IPS-15b (cell line): Measurements from ENCODE around the gene RNASEH2A.
"Not testable (repeated sequence)": the region's sequence is repeated elsewhere in the genome, so short reads cannot be mapped to it uniquely, and the experiment has no call there.

ENCODE experiments used
- H3K27me3 ChIP-seq: one replicate; pipeline ENCODE4 v1.6.1; 2013; ENCODE audit warnings: low read length; ENCODE audit not compliant: control insufficient read depth, insufficient read depth
- H3K36me3 ChIP-seq: one replicate; pipeline ENCODE4 v1.6.1; 2013; ENCODE audit warnings: low read length; ENCODE audit not compliant: control insufficient read depth, insufficient read depth
- H3K4me1 ChIP-seq: one replicate; pipeline ENCODE4 v1.6.1; 2013; ENCODE audit warnings: mild to moderate bottlenecking, low read length; ENCODE audit not compliant: control insufficient read depth, insufficient read depth
- H3K4me3 ChIP-seq: one replicate; pipeline ENCODE4 v1.5.1; 2013; ENCODE audit warnings: low read depth, low read length
- H3K9ac ChIP-seq: one replicate; pipeline ENCODE4 v1.6.1; 2013; ENCODE audit warnings: low read depth, mild to moderate bottlenecking, low read length
- H3K9me3 ChIP-seq: one replicate; pipeline ENCODE4 v1.6.1; 2013; ENCODE audit warnings: mild to moderate bottlenecking, low read length; ENCODE audit not compliant: control insufficient read depth, insufficient read depth

The RNASEH2A gene

GRCh38 chr19:12791345-12792050 lies 14.9 kb upstream of the RNASEH2A start, which contains the start of gene JUNB:
Gene JUNB, plus strand, starts transcription at chr19:12791486. Its CDS starts 286 bp downstream, at chr19:12791772.
- Histone ChIP-seq H3K27me3 (peaks cover 3% of the 10 kb centered on the region), H3K4me3 (peak within 1 kb of the TSS; percentile 87), H3K9ac (peak within 1 kb of the TSS; percentile 70), H3K9me3 (no peaks in the 10 kb centered on the region), H3K36me3 (no peaks in the 10 kb centered on the region), H3K4me1 (peaks cover 22% of the 10 kb centered on the region)

- Histone ChIP-seq H3K9me3 (no peaks in the 10 kb centered on the region), H3K4me1 (peaks cover 22% of the 10 kb centered on the region), H3K4me3 (peak overlapping the region; percentile 87), H3K27me3 (peaks cover 3% of the 10 kb centered on the region), H3K9ac (peak overlapping the region; percentile 70), H3K36me3 (no peaks in the 10 kb centered on the region)
Measured at GRCh38 chr19:12792051-12792852, 14.1 kb upstream of the RNASEH2A start.

GRCh38 chr19:12792853-12793289 lies 13.5 kb upstream of the RNASEH2A start:
- peaks cover 3% of the 10 kb centered on the region for H3K27me3 ChIP-seq
- H3K36me3 ChIP-seq: no peaks in the 10 kb centered on the region
- H3K4me1 ChIP-seq: peaks cover 22% of the 10 kb centered on the region
- H3K9me3 ChIP-seq: no peaks in the 10 kb centered on the region
- H3K9ac ChIP-seq: peak overlapping the region; percentile 37
- H3K4me3 ChIP-seq: peak overlapping the region; percentile 87

- Histone ChIP-seq H3K36me3 (no peaks in the 10 kb centered on the region), H3K27me3 (peaks cover 3% of the 10 kb centered on the region), H3K4me3 (peak overlapping the region; percentile 87), H3K9me3 (no peaks in the 10 kb centered on the region), H3K4me1 (peaks cover 16% of the 10 kb centered on the region), H3K9ac (no peak overlapping the region)
Measured at GRCh38 chr19:12793290-12794195, 12.8 kb upstream of the RNASEH2A start.

GRCh38 chr19:12794196-12794941 lies 12.0 kb upstream of the RNASEH2A start:
- Histone ChIP-seq H3K9ac (no peak overlapping the region), H3K27me3 (peaks cover 3% of the 10 kb centered on the region), H3K9me3 (no peaks in the 10 kb centered on the region), H3K36me3 (peaks cover 2% of the 10 kb centered on the region), H3K4me3 (peak overlapping the region; percentile 49), H3K4me1 (peaks cover 16% of the 10 kb centered on the region)

- peaks cover 16% of the 10 kb centered on the region for H3K4me1 ChIP-seq
- H3K9ac ChIP-seq: no peak overlapping the region
- peaks cover 8% of the 10 kb centered on the region for H3K36me3 ChIP-seq
- peaks cover 3% of the 10 kb centered on the region for H3K27me3 ChIP-seq
- no peak overlapping the region for H3K4me3 ChIP-seq
- no peaks in the 10 kb centered on the region for H3K9me3 ChIP-seq
Measured at GRCh38 chr19:12794971-12795381, 11.4 kb upstream of the RNASEH2A start.

GRCh38 chr19:12796146-12797071 lies 10.0 kb upstream of the RNASEH2A start:
- Histone ChIP-seq H3K4me1 (peaks cover 15% of the 10 kb centered on the region), H3K9ac (no peak overlapping the region), H3K36me3 (peaks cover 17% of the 10 kb centered on the region), H3K9me3 (no peaks in the 10 kb centered on the region), H3K27me3 (no peaks in the 10 kb centered on the region), H3K4me3 (peak overlapping the region; percentile 28)

GRCh38 chr19:12797141-12797587 lies 9.2 kb upstream of the RNASEH2A start:
- Histone ChIP-seq H3K9me3 (no peaks in the 10 kb centered on the region), H3K36me3 (peaks cover 17% of the 10 kb centered on the region), H3K4me3 (no peak overlapping the region), H3K9ac (no peak overlapping the region), H3K4me1 (peaks cover 15% of the 10 kb centered on the region), H3K27me3 (peaks cover under 1% of the 10 kb centered on the region)

GRCh38 chr19:12797607-12798006 lies 8.8 kb upstream of the RNASEH2A start:
- H3K4me1 ChIP-seq: peaks cover 18% of the 10 kb centered on the region
- H3K9ac ChIP-seq, H3K4me3 ChIP-seq, H3K9me3 ChIP-seq, H3K27me3 ChIP-seq: not testable (repeated sequence)
- H3K36me3 ChIP-seq: peaks cover 17% of the 10 kb centered on the region

- peaks cover 15% of the 10 kb centered on the region for H3K4me1 ChIP-seq
- H3K9ac ChIP-seq: no peak overlapping the region
- H3K9me3 ChIP-seq: no peaks in the 10 kb centered on the region
- peak overlapping the region; percentile 96 for H3K4me3 ChIP-seq
- peaks cover 8% of the 10 kb centered on the region for H3K27me3 ChIP-seq
- peaks cover 17% of the 10 kb centered on the region for H3K36me3 ChIP-seq
Measured at GRCh38 chr19:12799742-12800465, 6.5 kb upstream of the RNASEH2A start.
